Adipocyte (in vitro differentiated cells): ENCODE results near the gene TRAIP.
"Not testable (repeated sequence)": the region's sequence is repeated elsewhere in the genome, so short reads cannot be mapped to it uniquely, and the experiment has no call there.

ENCODE experiments used
- DNase-seq: peaks from one replicate; pipeline ENCODE4 v3.0.0-alpha.2; 2015; ENCODE audit warnings: low read depth
- H3K27me3 ChIP-seq: replicated peaks from 2 replicates; pipeline ENCODE4 v1.7.0; 2013; ENCODE audit warnings: mild to moderate bottlenecking, low read length, moderate library complexity; ENCODE audit not compliant: control insufficient read depth, insufficient read depth
- H3K36me3 ChIP-seq: 2 replicates; pipeline ENCODE4 v1.7.0; 2013; ENCODE audit warnings: low read length, mild to moderate bottlenecking, moderate library complexity; ENCODE audit not compliant: control insufficient read depth, insufficient read depth, severe bottlenecking
- H3K4me1 ChIP-seq: 2 replicates; pipeline ENCODE4 v1.7.0; 2013; ENCODE audit warnings: mild to moderate bottlenecking, low read length, moderate library complexity; ENCODE audit not compliant: control insufficient read depth, insufficient read depth
- H3K4me3 ChIP-seq: 2 replicates; pipeline ENCODE4 v1.7.0; 2013; ENCODE audit warnings: mild to moderate bottlenecking, low read length, moderate library complexity
- H3K9ac ChIP-seq: 2 replicates; pipeline ENCODE4 v1.7.0; 2013; ENCODE audit warnings: mild to moderate bottlenecking, low read length, moderate library complexity
- H3K9me3 ChIP-seq: 2 replicates; pipeline ENCODE4 v1.7.0; 2013; ENCODE audit warnings: mild to moderate bottlenecking, low read length, moderate library complexity; ENCODE audit not compliant: control insufficient read depth

Gene TRAIP

DNA sequence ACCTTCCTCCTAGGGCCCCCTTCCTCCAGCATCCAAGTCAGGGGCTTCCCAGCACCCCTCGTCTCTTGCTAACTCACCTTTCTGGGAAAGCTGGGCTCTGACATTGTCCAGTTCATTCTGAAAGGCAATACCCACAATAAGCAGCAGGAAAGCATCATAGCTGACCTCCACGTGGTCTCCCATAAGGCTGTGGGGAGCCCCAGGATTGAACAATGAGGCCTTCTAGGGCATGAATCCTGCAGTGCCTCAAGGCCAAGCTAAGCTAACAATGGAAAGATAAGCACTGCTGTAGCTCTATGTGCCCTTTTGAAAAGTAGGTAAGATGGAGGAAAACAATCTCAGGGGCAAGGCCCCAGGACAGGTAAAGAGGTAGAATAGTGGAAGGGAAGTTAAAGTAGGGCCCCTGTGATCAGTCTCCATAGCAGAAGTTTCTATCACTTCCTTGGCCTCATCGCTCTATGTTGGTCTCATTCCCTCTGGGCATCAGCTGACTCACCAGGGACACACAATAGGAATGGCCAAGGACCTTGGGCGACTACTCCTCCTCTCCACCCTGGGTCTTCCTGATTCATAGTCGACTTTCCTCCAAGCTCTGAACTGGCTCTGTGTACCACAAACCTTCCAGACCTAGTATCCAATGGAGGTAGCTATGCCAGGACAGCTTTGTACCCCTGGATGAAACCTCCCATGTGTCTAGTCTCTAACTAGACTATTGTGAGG is 11.7 kb downstream of the TRAIP start:
- Histone ChIP-seq H3K4me3 (no peak overlapping the region), H3K36me3 (no peaks in the 10 kb centered on the region), H3K4me1 (no peaks in the 10 kb centered on the region), H3K9me3 (no peaks in the 10 kb centered on the region), H3K9ac (no peak overlapping the region), H3K27me3 (no peaks in the 10 kb centered on the region)
- DNase-seq: no peak

DNA sequence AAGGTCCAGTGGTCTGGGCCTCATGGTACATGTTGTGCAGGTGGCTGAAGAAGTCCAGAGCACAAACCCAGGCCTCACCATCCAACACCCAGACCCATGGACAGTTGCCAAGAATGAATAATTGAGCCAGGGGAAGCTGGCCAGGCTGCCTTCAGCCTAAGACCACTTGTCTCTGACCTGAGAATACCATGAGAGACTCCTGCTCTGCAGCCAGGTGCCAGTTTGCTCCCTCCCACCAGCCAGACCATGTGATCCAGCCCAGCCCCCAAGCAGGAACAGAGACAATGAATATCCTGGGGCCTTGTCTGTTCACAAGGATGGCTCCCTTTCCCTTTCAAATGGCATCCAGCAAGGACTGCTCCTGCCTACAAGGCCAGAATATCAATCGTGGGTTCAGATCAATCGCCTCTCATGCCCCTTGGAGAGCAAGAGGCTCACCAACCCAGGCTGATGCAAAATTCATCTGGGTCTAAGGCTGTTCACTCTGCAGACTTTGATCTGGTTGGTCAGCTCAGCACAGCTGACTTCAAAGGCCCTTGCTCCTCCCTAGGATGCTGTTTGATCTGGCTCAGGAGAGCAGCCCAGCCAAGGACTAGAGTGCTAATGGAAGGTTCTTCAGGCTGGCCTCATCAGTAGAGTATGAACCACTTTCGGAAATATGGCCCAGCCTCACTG is 13.4 kb downstream of the TRAIP start:
- Histone ChIP-seq H3K9ac (no peak overlapping the region), H3K9me3 (no peaks in the 10 kb centered on the region), H3K36me3 (no peaks in the 10 kb centered on the region), H3K27me3 (no peaks in the 10 kb centered on the region), H3K4me3 (no peak overlapping the region), H3K4me1 (peaks cover 4% of the 10 kb centered on the region)
- DNase-seq: no peak

GRCh38 chr3:49841806-49842205 is 14.6 kb downstream of the TRAIP start:
- peaks cover 4% of the 10 kb centered on the region for H3K4me1 ChIP-seq
- H3K27me3 ChIP-seq: no peaks in the 10 kb centered on the region
- H3K9me3 ChIP-seq: no peaks in the 10 kb centered on the region
- H3K9ac ChIP-seq: no peak overlapping the region
- H3K36me3 ChIP-seq: no peaks in the 10 kb centered on the region
- DNase-seq: no peak
- no peak overlapping the region for H3K4me3 ChIP-seq

- peaks cover 4% of the 10 kb centered on the region for H3K4me1 ChIP-seq
- no peaks in the 10 kb centered on the region for H3K27me3 ChIP-seq
- DNase-seq: peak; percentile 12
- no peaks in the 10 kb centered on the region for H3K36me3 ChIP-seq
- no peaks in the 10 kb centered on the region for H3K9me3 ChIP-seq
- H3K4me3 ChIP-seq: no peak overlapping the region
- no peak overlapping the region for H3K9ac ChIP-seq
Observed at GRCh38 chr3:49841126-49841696, 15.2 kb downstream of the TRAIP start.

- H3K4me3 ChIP-seq: no peak overlapping the region
- no peaks in the 10 kb centered on the region for H3K9me3 ChIP-seq
- H3K27me3 ChIP-seq: no peaks in the 10 kb centered on the region
- no peaks in the 10 kb centered on the region for H3K36me3 ChIP-seq
- no peak for DNase-seq
- H3K9ac ChIP-seq: no peak overlapping the region
- peaks cover 4% of the 10 kb centered on the region for H3K4me1 ChIP-seq
Observed at GRCh38 chr3:49840388-49840787, 16.0 kb downstream of the TRAIP start.

GRCh38 chr3:49839193-49839809 is 17.1 kb downstream of the TRAIP start:
- no peaks in the 10 kb centered on the region for H3K27me3 ChIP-seq
- H3K4me1 ChIP-seq: peaks cover 4% of the 10 kb centered on the region
- DNase-seq: peak; percentile 95
- H3K9me3 ChIP-seq: no peaks in the 10 kb centered on the region
- no peaks in the 10 kb centered on the region for H3K36me3 ChIP-seq
- H3K4me3 ChIP-seq: no peak overlapping the region
- H3K9ac ChIP-seq: no peak overlapping the region

- no peaks in the 10 kb centered on the region for H3K4me1 ChIP-seq
- no peaks in the 10 kb centered on the region for H3K36me3 ChIP-seq
Observed at GRCh38 chr3:49831341-49831740, 25.0 kb downstream of the TRAIP start.

GRCh38 chr3:49826016-49826415 is 30.3 kb downstream of the TRAIP start:
- DNase-seq: no peak
- Histone ChIP-seq H3K4me3 (no peak overlapping the region), H3K4me1 (no peaks in the 10 kb centered on the region), H3K9me3 (no peaks in the 10 kb centered on the region), H3K27me3 (no peaks in the 10 kb centered on the region), H3K9ac (no peak overlapping the region), H3K36me3 (no peaks in the 10 kb centered on the region)

More at GRCh38 chr3:49831341-49831740, 25.0 kb downstream of the TRAIP start:
- H3K9me3 ChIP-seq: no peaks in the 10 kb centered on the region
- DNase-seq: no peak
- H3K27me3 ChIP-seq: no peaks in the 10 kb centered on the region
- no peak overlapping the region for H3K9ac ChIP-seq
- no peak overlapping the region for H3K4me3 ChIP-seq

DNA sequence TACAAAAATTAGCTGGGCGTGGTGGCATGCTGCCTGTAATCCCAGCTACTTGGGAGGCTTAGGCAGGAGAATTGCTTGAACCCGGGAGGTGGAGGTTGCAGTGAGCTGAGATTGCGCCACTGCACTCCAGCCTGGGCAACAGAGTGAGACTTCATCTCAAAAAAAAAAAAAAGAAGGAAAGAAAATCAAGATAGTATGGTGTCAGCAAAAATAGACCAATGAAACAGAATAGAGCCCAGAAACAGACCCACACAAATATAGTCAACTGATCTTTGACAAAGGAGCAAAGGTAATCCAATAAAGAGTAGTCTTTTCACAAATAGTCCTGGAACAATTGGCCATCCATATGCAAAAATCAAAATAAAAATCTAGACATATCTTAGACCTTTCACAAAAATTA is 33.2 kb downstream of the TRAIP start:
- H3K4me1 ChIP-seq, H3K27me3 ChIP-seq, H3K36me3 ChIP-seq, H3K4me3 ChIP-seq, H3K9me3 ChIP-seq, DNase-seq, H3K9ac ChIP-seq: not testable (repeated sequence)

GRCh38 chr3:49813497-49814174 is 42.7 kb downstream of the TRAIP start, which contains the start of gene UBA7:
Gene UBA7 (minus strand): TSS chr3:49813953. CDS start chr3:49813787, 166 bp downstream.
- H3K9me3 ChIP-seq: no peaks in the 10 kb centered on the region
- peaks cover 9% of the 10 kb centered on the region for H3K36me3 ChIP-seq
- no peaks in the 10 kb centered on the region for H3K27me3 ChIP-seq
- peak within 1 kb of the TSS; percentile 86 for H3K4me3 ChIP-seq
- DNase-seq: peak; percentile 84
- H3K4me1 ChIP-seq: peaks cover 22% of the 10 kb centered on the region
- H3K9ac ChIP-seq: peak within 1 kb of the TSS; percentile 88
